OCI-LY1 (cell line): ENCODE results near the gene HBS1L.

Experiments used
- CTCF ChIP-seq: fragments of 200-600 bp; sonication (generic), shearing (Covaris generic); IDR thresholded peaks from 2 replicates; pipeline ENCODE4 v1.5.1; 2017; ENCODE audit warnings: mild to moderate bottlenecking, antibody characterized with exemption, low read length, moderate library complexity, mixed read lengths
- EZH2 ChIP-seq: fragments of 200-600 bp; sonication (generic), shearing (Covaris generic); IDR thresholded peaks from 2 replicates; pipeline ENCODE4 v1.8.0; 2017; ENCODE audit warnings: borderline replicate concordance, mixed run types, mild to moderate bottlenecking, antibody characterized with exemption, low read length, moderate library complexity, mixed read lengths

- TF ChIP-seq CTCF (no peak), EZH2 (no peak)
Measured at GRCh38 chr6:135096403-135097130, 41.9 kb upstream of the HBS1L start.
